Measurements from ENCODE around the gene MGAT4C. TPM values are rescaled to one million over a fixed set of nuclear protein-coding genes. Genes with fewer than 3 reads are reported as not detected.

Gene MGAT4C
- polyA plus RNA-seq, 10 donors: 0.21 to 1.6 (median 0.44) TPM

GRCh38 chr12:85975716-85976115 lies 280.5 kb downstream of the MGAT4C start:
- no peak for DNase-seq

DNA sequence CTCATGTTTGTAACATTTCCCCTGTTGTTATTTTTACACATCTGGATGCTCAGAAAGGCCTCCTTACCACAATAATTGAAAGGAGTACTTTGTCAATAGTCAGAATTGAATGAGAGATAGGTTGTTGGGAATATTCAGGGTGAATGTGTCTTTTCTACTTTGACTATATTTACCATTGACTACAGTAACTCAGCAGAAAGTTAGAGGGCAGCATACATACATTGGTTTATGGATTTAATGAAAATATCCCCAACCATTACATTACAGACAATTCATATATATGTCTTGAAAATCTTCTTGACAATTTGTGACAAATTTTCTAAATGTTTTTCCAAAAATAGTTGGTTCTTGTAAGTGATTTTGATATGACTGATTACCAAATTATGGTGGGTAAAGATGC lies 284.4 kb downstream of the MGAT4C start:
- no peak for DNase-seq

GRCh38 chr12:85968606-85969005 lies 287.6 kb downstream of the MGAT4C start:
- DNase-seq: no peak

DNA sequence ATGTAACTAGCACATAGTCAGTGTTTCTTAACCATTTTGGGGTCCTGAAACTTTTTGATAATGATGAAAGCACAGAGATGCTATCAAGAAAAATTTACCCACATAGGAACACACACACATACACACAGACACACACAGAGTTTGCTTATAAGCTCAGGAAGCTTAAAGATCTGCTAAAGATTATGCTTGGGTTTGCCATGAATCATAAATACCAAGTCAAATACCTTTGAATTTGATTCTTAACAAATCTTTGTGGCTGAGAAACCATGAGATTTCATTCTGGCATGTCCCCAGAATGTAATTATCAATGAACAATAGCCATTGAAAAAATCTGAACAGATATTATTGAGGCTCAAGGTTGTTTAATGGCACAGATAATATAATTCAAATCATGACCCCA lies 292.9 kb downstream of the MGAT4C start:
- DNase-seq: no peak

DNA sequence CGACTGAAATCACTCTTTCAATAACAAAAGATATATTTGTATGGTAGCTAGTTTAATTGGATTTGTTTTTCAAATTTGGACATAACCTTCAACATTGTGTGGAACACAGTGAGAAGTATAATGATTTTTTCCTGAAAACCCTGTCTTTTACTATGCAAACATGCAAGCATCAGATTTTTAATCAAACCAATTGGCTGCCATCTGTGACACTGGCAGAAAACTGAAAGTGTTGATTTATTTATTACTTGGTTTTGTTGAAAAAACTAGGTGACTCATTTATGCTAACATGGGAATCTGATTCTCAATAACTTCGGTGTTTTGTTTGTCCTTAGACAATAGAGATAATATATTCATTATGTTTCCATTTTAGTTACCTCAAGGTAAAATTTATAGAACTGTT lies 300.1 kb downstream of the MGAT4C start:
- DNase-seq: no peak

DNA sequence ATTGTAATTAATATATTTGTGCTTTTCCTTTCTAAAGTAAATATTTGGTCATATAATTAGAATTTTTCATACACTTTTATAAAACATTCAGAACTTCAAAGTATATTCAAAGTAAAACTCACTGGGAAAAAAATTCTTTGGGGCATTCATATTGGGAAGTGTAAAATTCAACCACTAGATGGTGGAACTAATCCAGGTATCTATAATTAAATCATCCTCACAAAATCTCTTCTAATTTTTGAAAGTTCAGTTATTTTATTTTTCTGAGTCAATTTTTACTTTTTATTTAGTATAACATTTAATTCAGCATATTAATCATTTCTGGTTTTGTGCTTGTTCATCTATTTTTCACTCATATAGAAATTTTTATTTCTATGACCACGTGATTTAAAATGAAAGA lies 301.1 kb downstream of the MGAT4C start:
- DNase-seq: no peak

DNA sequence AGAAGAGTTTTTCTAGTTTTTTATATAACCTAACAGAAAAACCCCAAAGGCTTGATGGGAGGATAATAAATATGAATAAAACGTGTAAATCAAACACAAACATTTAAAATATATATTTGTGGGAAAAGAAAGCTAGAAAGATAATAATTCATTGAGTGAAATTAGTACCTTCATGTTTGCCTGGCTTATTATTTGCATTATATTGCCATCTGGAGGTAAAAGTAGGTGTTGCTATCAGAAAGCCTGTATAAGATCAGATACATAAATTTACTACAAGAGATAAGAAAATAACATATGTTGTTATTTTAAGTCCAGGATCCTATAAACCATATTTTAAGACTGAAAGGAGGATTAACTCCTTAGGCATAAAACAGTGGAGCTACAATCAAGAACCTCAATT lies 304.4 kb downstream of the MGAT4C start:
- peak; percentile 2 to 7 (median 4) for DNase-seq

DNA sequence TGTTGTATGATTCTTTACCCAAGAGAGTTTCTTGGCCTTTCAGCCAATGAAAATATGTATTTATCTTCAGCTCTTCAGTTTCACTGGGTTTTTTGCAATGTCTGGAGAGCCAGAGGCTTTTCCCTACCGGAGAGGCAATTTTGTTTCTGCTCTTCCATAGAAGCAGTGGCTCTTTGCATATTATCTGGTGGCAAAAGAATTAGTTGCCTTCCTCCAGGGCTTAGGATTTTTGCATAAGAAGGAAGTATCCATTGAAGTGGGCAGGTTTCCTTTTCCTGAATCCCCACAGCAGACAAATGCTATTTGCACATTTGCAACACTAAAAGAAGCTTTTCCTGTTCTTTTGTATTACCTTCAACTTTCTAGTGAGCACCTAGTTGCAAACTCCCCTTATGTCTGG lies 306.9 kb downstream of the MGAT4C start:
- no peak for DNase-seq

DNA sequence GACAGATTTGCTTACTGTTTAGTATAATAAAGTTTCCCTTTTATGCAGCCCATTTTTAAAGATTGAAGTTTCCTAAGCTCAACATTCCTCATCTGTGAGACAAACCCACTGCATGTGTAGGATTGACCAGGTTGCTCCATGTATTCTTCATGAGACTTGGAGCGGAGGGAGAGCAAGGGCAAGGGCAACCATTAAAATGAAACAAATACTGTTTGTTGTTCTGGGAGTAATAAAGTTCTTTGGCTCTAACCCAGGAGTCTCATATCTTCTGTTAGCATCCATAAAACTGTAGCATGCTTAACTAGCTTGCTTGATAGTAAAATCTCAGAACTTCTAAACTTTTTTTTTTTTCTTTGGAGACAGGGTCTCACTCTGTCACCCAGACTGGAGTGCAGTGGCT lies 307.9 kb downstream of the MGAT4C start:
- no peak for DNase-seq

DNA sequence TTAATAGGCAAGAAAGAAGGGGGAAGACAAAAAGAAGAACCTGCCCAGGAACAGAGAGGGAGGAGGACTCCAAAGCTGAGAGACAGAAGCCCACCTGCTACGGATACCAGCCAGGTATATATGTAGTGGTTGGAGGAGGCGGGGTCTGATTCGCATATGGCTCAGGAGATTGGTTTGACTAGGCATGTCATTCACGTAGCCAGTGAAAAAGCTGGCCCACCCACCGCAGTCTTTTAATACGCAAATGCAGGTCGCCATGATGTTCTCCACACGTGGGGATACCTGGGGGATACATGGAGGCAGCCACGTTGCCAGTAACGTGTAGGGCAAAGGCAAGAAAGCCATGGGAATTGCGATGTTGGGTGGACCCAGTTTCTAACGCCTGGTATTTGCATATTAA lies 308.9 kb downstream of the MGAT4C start:
- no peak for DNase-seq

DNA sequence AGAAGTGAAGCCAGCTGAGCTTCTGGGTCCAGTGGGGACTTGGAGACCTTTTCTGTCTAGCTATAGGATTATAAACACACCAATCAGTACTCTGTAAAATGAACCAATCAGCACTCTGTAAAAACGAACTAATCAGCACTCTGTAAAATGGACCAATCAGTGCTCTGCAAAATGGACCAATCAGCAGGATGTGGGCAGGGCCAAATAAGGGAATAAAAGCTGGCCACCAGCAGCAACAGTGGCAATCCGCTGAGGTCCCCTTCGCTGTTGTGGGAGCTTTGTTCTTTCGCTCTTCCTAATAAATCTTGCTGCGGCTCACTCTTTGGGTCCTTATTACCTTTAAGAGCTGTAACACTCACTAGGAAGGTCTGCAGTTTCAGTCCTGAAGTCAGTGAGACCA lies 309.8 kb downstream of the MGAT4C start:
- DNase-seq: no peak

DNA sequence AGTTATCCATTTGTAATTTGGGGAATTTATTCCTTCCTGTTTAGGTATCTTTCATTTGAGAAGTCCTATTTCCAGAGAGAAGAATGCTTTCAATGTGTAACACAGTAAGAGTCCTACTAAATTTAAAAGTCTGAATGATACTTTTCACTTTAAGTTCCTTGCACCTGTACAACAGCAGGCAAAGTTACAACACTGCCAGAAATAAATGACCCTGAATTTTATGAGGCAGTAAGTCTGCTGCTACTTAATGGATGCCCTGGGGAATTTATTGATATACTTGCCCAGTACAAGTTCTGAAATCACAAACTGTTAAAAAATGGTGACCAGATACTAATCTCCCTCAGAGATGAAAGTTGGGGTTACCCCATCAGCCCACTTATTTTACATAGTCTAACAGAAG lies 329.0 kb downstream of the MGAT4C start:
- no peak for DNase-seq

DNA sequence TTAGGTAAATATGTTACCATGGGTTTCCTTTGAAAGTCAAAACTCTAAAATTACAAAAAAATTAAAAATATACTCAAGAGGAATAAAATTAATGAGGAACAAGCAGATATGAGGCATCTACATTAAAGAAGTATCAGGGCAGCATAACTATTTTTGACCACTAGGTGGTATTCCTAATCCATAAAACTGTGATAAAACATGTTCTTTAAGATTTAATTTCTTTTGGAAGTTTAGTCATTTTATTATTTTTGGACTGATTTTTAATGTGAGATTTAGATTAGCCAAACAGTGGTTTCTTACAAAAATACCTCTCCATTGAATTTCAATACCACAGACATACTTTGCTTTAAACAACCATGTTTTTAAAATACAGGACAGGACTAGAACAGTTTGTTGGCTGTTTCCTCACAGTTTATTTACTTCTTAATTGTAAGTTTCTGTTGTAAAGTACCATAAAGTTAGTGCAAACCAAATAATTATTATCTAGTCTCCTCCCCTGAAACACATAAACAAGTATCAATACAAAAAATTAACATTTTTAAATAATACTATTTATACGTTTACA lies 332.3 kb downstream of the MGAT4C start:
- peak in 2 of 3 donors; percentile 7 to 20 for DNase-seq

GRCh38 chr12:85920324-85920947 lies 335.8 kb downstream of the MGAT4C start:
- DNase-seq: peak in 2 of 3 donors; percentile 7 to 34

Data from muscle of back (tissue), 11 donors.